K562 (cell line): ENCODE results near the gene SLC18B1. TPM values are rescaled to one million over a fixed set of nuclear protein-coding genes. Genes with fewer than 3 reads are reported as not detected.

Experiments used
- ARID1B ChIP-seq: fragments of 450-650 bp; IDR thresholded peaks from 2 replicates; pipeline ENCODE4 v1.6.1; 2016; ENCODE audit warnings: antibody characterized with exemption, mild to moderate bottlenecking, inconsistent platforms
- CHD7 ChIP-seq: fragments of 200-600 bp; sonication (generic); IDR thresholded peaks from one replicate; pipeline ENCODE4 v1.6.1; 2012; ENCODE audit warnings: mild to moderate bottlenecking, low read depth, low read length, inconsistent platforms
- FOXA1 ChIP-seq: fragments of 450-650 bp; IDR thresholded peaks from 2 replicates; pipeline ENCODE4 v1.6.1; 2016; ENCODE audit warnings: mild to moderate bottlenecking, borderline replicate concordance
- HDAC8 ChIP-seq: fragments of 450-650 bp; IDR thresholded peaks from 2 replicates; pipeline ENCODE4 v1.6.1; 2016; ENCODE audit warnings: mild to moderate bottlenecking, missing genetic modification characterization, moderate library complexity, missing compliant biosample characterization
- HMG20A ChIP-seq: fragments of 450-650 bp; formaldehyde crosslinking; conservative IDR thresholded peaks from 2 replicates; pipeline ENCODE4 v1.4.0; 2020; ENCODE audit warnings: mild to moderate bottlenecking, mixed read lengths
- LEF1 ChIP-seq: fragments of 450-650 bp; IDR thresholded peaks from 2 replicates; pipeline ENCODE4 v1.6.1; 2016; ENCODE audit warnings: mild to moderate bottlenecking
- NCOA4 ChIP-seq: fragments of 450-650 bp; IDR thresholded peaks from 2 replicates; pipeline ENCODE4 v1.6.1; 2018; ENCODE audit warnings: mild to moderate bottlenecking; ENCODE audit not compliant: partially characterized antibody
- POLR2B ChIP-seq: fragments of 450-650 bp; IDR thresholded peaks from 2 replicates; pipeline ENCODE4 v1.6.1; 2018; ENCODE audit warnings: low read depth; ENCODE audit not compliant: partially characterized antibody
- RFX5 ChIP-seq: IDR thresholded peaks from 2 replicates; pipeline ENCODE4 v1.6.1; 2011; ENCODE audit warnings: low read depth, mild to moderate bottlenecking, improper control_type of control experiment, low read length
- SMC3 ChIP-seq: conservative IDR thresholded peaks from 2 replicates; pipeline ENCODE4 v1.6.1; 2011; ENCODE audit warnings: low read depth, low read length, improper control_type of control experiment; ENCODE audit not compliant: insufficient read depth
- TAF7 ChIP-seq: fragments of 450-650 bp; IDR thresholded peaks from 2 replicates; pipeline ENCODE4 v1.6.1; 2016; ENCODE audit warnings: missing genetic modification characterization, missing compliant biosample characterization
- ZFP1 ChIP-seq: fragments of 450-650 bp; formaldehyde crosslinking; IDR thresholded peaks from 2 replicates; pipeline ENCODE4 v1.4.0; 2020; ENCODE audit warnings: mild to moderate bottlenecking, mixed read lengths
- ZNF134 ChIP-seq: fragments of 250-450 bp; sonication (Bioruptor Pico); conservative IDR thresholded peaks from 2 replicates; pipeline ENCODE4 v1.4.0; 2020
- ZNF668 ChIP-seq: fragments of 250-450 bp; sonication (Bioruptor Pico); IDR thresholded peaks from 2 replicates; pipeline ENCODE4 v1.8.0; 2022; ENCODE audit warnings: mild to moderate bottlenecking, inconsistent platforms
- ZNF778 ChIP-seq: fragments of 450-650 bp; formaldehyde crosslinking; IDR thresholded peaks from 2 replicates; pipeline ENCODE4 v1.4.0; 2020; ENCODE audit warnings: mild to moderate bottlenecking, moderate library complexity
- polyA plus RNA-seq, 8 experiments: library from polyadenylated mRNA; depleted of rRNA in 4 of 8; stranded (reverse) in 5 of 8; unstranded in 3 of 8; fragments of >200 nt; fragmentation: Nextera tagmentation in 2 of 8; fragmentation: Illumina TruSeq in 1 of 8; extraction: Ambion mirVana in 2 of 8; extraction: Trizol in 1 of 8; gene quantifications; 2 replicates each; pipeline versions ENCODE4 v1.2.1 to v1.2.3, GENCODE V29; 2011 to 2014; ENCODE audit warnings: inconsistent platforms in 1 of 8, missing spikeins in 1 of 8
- total RNA-seq, 7 experiments: library from RNA; depleted of rRNA in 6 of 7; stranded (reverse); fragments of >200 nt in 6 of 7; fragmentation: Illumina TruSeq in 2 of 7; extraction: Trizol in 2 of 7; gene quantifications; 2 replicates each; pipeline versions ENCODE4 v1.2.1 to v1.2.3, GENCODE V29; 2011 to 2021; ENCODE audit warnings: low replicate concordance in 1 of 7
- TF ChIP-seq, protein P1 (sequence below): fragments of 450-650 bp; formaldehyde crosslinking; IDR thresholded peaks from 2 replicates; pipeline ENCODE4 v1.4.0; 2022; ENCODE audit warnings: missing genetic modification characterization

The SLC18B1 gene
- total and polyA plus RNA-seq, 9 of the 15 experiments (the other 6 are each of a cell fraction or from before 2014, with no cell fraction given), result 10.4 to 49.1 (median 32.0) TPM

DNA sequence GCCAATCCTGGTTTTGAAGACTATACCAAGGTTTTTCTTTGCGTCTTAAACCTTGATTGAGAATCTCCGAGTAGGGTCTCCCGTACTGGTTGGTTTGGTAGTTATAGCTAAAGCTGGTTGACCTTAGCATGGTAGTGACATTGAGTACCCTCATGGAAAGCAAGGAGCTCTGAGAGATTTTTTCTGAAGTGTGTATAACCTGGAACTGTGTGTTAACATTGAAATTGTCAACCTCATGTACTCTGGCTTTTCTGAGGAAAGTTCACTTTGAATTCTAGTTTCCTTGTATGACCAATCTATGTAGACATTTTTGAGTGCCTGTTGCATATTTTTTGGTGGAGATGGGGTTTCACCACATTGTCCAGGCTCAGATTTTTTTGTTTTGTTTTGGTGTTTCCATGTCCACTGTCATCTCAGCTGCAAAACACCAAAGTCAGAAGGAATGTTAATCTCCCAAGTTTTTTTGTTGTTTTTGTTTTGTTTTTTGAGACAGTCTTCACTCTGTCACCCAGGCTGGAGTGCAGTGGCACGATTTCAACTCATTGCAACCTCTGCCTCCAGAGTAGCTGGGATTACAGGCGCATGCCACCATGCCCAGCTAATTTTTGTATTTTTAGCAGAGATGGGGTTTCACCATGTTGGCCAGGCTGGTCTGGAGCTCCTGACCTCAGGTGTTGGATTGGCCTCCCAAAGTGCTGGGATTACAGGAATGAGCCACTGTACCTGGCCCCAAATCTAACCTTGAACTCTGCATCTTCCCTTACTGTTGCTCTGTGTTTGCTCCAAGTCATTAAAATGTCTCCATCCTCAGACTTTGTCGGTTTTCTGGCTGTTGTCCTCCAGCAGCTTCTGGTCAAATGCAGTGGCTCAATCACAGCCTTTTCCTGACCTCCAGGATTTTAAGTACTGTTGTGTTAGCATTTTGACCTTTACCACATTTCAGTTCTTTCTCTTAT is 20.2 kb upstream of the SLC18B1 start (continued):
- TF ChIP-seq HMG20A, result no peak
- TF ChIP-seq TAF7 (tag), result no peak
- TF ChIP-seq ZFP1 (CRISPR knock-in tag), result no peak
- no peak for TF ChIP-seq SMC3
- TF ChIP-seq, protein P1, sequence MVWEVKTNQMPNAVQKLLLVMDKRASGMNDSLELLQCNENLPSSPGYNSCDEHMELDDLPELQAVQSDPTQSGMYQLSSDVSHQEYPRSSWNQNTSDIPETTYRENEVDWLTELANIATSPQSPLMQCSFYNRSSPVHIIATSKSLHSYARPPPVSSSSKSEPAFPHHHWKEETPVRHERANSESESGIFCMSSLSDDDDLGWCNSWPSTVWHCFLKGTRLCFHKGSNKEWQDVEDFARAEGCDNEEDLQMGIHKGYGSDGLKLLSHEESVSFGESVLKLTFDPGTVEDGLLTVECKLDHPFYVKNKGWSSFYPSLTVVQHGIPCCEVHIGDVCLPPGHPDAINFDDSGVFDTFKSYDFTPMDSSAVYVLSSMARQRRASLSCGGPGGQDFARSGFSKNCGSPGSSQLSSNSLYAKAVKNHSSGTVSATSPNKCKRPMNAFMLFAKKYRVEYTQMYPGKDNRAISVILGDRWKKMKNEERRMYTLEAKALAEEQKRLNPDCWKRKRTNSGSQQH (CRISPR knock-in tag), result peak; percentile 5; the same call in 1 of the 2 replicates
- TF ChIP-seq ZNF134 (CRISPR knock-in tag), result no peak
- no peak for TF ChIP-seq RFX5
- no peak for TF ChIP-seq CHD7
- TF ChIP-seq ZNF668 (CRISPR knock-in tag), result no peak
- TF ChIP-seq HDAC8 (tag), result no peak
- TF ChIP-seq LEF1, result no peak
- TF ChIP-seq FOXA1, result no peak
- TF ChIP-seq POLR2B, result peak; percentile 70
- TF ChIP-seq NCOA4, result no peak
- no peak for TF ChIP-seq ZNF778 (CRISPR knock-in tag)
- TF ChIP-seq ARID1B, result no peak
